HG03095 (cell line): ENCODE data around the gene JARID2.
A peak's percentile ranks its signal among the peaks of the same experiment; 100 is the strongest.

Source experiments
- ATAC-seq: cut with Tn5 transposase; IDR thresholded peaks from one replicate; pipeline ENCODE4 v1.9.1; 2021; ENCODE audit warnings: moderate library complexity; ENCODE audit not compliant: unreplicated experiment

JARID2 gene

DNA sequence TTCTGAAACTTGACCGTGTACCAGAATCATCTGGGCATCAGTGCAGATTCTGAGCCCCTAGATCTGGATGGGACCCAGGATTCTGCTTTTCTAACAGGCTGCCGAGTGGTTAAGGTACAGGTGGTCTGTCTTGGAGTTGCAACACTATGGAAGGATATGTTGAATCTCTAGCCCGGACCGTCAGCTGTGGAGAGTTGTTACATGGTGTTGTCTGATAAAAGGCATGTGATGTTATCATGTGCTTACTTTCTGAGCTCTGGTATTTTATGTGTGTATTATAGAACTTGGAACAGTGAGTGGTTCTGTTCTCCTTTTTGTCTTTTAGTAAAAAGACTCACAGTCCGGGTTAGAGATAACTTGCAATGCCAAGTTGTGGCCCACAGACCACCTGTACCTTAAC, 123.0 kb downstream of the JARID2 start:
- ATAC-seq: no peak

- ATAC-seq: no peak
These were observed 124.0 kb downstream of the JARID2 start for GRCh38 chr6:15369838-15370237.

- ATAC-seq: no peak
These were observed 125.1 kb downstream of the JARID2 start for GRCh38 chr6:15370733-15371671.

DNA sequence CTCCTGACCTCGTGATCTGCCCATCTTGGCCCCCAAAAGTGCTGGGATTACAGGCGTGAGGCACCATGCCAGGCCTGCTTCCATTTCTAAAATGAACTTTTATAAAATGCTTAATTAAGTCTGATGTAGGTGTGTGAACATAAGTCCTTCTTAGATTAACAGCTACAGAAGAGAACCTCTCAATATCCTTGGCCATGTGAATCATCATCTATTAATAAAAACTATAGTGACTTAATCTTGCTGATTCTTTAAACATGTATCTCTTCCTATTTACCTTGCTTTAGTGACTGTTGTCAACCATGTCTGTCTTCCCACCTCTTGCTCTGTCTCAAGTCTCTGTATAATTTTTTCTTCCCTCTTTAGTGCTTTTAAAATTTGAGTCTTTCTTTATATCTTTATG, 127.1 kb downstream of the JARID2 start:
- ATAC-seq: no peak

DNA sequence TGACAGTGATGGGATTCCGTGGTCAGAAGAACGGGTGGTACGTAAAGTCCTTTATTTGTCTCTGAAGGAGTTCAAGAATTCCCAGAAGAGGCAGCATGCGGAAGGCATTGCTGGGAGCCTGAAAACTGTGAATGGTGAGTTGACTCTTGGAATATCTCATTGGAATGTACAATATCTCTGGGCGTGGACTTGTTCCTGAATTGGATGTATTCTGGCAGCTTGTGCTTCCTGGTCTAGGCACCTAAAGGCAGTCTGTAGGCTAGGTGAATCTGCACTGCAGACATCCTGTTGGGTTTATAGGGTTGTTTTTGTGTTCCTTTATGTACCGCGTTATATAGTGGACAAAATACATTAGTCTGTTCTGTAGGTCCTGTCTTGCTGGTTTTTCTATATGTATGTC, 128.2 kb downstream of the JARID2 start:
- no peak for ATAC-seq

DNA sequence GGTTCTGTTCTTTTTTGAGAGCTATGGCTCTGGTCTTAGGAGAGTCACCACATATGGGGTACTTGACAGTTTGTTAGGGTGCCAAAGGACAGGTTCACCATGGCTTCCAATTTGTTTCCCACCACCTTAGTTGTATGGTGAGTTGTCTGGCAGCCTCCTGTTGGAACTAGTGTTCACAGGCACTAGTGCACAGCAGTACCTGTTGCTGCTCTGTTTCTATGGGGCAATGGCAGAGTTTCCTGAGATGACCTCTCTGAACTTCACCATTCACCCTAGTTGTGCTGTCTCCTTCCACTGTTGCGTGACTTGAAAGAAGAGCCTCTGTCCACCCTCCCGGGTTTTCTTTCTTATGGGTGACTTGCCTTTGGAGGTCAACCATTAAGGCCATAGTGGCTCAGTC, 129.1 kb downstream of the JARID2 start:
- ATAC-seq: no peak

DNA sequence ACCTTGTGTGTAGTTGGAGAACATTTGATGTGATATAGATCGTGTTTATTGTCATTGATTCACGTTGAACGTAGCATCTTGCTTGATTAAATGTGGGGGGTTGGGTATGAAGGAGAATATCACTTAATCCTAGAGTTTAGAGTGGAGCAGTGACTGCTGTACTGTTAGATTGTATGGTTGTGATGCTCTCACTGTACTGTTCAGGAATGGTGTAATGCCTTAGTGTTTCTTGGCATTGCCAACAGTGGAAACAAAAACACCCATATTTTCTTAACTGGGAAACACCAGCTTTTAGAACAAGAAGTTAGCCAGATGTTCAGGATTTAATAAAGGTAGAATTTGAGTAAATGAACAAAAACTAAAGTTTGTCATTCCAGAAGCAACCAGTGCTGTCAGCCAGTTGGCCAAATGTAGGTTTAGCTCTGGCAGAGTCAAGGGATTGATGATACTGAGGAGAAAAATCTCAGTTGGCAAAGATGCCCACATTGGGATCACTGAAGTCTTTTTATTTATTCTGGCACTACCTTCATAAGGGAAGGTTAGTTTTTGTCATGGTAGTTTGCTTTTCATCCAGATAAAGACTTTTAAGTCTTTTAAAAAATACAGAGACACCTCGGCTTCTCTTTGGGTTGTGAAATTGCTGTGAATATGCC, 129.9 kb downstream of the JARID2 start:
- no peak for ATAC-seq

DNA sequence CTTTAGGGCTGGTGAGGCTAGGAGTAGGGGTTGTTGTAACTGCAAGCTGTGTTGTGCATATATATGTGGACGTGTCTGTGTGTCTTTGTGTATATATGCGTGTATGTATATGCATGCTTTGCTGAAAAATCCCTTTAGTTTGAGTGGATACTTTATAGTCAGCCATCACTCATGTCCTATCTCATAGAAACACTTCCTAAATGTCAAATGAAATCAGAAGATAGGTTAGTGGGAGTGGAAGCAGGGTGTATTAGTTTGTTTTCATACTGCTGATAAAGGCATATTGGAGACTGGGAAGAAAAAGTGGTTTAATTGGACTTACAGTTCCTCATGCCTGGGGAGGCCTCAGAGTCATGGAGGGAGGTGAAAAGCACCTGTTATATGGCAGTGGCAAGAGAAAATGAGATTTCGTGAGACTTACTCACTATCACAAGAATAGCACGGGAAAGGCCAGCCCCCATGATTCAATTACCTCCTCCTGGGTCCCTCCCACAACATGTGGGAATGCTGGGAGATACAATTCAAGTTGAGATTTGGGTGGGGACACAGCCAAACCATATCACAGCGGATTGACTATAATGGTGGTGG, 131.1 kb downstream of the JARID2 start:
- ATAC-seq: no peak

GRCh38 chr6:15378272-15378671, 132.4 kb downstream of the JARID2 start:
- ATAC-seq: no peak

GRCh38 chr6:15378866-15379265, 133.0 kb downstream of the JARID2 start:
- ATAC-seq: no peak

- ATAC-seq: no peak
These were observed 134.5 kb downstream of the JARID2 start for GRCh38 chr6:15380351-15380750.

DNA sequence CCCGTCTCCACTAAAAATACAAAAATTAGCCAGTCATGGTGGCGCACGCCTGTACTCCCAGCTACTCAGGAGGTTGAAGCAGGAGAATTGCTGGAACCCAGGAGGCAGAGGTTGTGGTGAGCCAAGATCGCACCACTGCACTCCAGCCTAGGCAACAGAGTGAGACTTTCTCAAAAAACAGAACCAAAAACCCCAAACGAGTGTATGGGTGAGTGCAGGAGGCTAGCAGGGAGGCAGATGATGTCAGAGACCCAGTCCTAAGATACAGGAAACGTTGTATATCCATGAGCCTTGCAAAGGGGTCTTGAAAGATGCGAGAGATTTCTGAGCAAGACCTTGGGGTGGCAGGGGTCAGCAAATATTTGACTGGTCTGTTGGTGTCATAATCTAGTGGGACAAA, 136.2 kb downstream of the JARID2 start:
- ATAC-seq: no peak

GRCh38 chr6:15382712-15383111, 136.8 kb downstream of the JARID2 start:
- ATAC-seq: no peak

DNA sequence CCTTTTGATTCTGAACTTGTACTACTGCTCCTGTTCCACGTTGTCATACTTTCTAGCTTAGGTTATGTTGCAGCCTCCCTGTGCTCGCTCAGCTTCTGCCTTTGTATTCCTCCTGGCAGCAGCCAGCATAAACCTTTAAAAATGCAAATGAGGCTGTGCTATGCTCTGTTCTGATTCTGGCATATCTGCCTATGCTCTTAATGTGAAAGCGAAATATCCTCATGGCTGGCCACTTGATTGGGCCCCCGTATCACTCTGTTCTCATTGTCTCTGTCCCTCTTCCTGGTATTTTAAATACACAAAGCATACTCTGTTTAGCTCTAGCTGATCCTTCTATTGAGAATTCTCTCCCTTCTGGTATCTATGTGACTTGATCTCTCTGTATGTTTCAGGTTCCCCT, 139.0 kb downstream of the JARID2 start:
- ATAC-seq: peak; percentile 47

DNA sequence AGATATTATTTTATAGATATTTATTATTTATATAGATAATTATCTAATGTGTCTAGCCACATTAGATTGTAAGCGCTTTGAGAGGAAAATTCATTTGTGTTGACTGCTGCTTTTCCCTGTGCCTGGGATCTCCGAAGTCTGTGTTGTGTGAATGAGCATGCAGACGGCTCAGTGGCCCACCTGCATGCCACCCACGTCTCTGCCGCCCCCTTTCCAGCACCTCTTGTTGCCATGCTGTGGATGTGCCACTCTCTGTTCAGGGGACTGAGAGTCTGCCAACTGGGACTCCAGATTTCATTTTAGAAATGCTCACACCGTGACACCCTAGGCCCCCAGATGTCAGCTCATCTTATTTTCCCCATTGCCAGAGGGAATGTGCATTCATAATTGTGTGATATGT, 139.7 kb downstream of the JARID2 start:
- no peak for ATAC-seq

- no peak for ATAC-seq
These were observed 140.4 kb downstream of the JARID2 start for GRCh38 chr6:15386110-15386755.

GRCh38 chr6:15386756-15387112, 140.9 kb downstream of the JARID2 start:
- no peak for ATAC-seq

DNA sequence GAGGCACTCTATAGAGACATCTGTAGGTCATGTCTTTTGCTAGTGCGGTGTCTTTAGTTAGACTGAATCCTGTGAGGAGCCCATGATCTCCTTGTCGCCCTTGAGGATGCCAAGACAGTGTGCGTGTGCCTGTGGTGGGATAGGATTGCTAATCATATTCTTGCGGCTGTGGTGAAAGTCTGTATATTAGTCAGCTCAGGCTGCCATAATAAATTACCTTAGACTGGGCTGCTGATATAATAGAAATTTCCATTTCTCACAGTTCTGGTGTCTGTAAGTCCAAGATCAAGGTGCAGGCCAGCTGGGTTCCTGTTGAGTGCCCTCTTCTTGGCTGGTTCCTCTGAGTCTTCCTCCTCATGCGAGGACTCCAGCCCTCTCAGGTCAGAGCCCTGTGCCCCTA, 141.2 kb downstream of the JARID2 start:
- no peak for ATAC-seq

DNA sequence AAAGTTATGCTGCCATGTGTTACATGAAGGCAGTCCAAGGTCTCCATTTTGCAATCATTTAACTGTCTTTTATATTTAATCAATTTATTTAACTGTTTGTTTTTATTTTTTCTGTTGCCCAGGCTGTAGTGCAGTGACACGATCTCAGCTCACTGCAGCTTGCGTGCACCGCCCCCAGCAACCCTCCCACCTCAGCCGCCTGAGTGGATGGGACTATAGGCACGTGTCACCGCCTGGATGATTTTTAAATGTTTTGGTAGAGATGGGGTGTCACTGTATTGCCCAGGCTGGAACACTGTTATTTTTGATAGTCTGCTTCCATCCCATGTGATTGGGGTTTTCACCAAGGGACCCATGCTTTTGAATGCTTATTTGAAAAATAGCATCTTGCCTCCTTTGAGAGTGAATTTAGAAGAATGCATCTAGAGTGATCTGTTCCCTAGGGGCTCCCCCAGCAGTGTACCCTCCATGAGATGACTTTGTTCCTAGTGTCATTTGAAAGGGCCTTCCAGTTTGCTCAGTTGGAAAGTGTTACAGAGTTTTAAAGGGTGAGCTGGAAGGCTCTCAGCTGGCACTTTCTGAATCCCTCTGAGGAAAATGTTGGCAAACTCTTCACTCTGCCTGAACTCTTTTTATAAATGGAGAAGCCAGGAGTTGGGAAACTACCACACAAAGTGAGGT, 143.4 kb downstream of the JARID2 start:
- ATAC-seq: no peak

DNA sequence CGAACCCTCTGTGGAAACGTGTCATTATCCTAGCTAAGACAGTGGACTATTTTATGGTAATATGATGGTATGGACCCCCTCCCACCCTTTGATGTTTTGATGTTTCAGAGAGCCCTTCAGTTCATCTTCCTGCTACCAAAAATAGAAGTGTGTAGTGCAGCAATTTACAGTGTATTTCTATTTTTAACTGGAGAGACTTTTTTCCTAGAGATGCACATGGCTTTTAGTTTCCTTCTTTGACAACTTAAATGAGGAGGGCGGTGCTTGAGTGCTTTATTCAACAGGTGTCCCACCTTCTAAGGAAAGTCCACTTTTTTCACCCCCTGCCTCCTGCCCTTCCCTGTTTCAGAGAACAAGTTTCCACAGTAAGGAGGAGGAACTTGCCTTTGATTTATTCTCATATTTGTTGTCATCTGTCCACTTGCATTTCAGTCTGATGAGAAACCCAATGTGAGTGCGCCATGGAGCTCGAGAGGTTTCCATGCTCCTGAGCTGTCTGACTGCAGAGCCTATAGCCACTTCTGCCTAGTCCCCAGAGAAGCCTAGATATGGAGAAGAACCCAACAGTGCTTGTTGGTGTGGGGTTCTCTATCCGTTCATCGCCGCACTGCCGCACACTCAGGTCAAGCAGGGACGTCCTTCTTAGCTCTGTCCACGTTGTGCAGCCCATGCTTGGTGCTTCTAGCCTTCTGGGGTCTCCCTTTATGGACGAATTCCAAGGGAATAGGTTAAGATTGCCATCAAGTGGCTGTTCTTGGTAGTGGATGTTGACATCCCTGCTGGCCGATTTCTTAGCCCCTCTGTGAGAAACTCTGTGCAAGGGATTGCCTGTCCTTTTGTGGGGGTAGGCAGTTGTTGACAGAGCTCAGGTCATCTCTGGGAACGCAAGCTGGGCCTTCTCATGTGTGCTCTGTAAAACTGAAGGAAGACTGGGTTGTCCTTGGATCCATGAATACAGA, 144.2 kb downstream of the JARID2 start:
- no peak for ATAC-seq
